ENCODE results near the gene DGKI. TPM values are rescaled to one million over a fixed set of nuclear protein-coding genes. Genes with fewer than 3 reads are reported as not detected.

The DGKI gene
- total RNA-seq, 1 experiment from 2014 or later, result 0.39 TPM

- H3K9me3 ChIP-seq (ENCODE audit: low read depth, low read length, poor library complexity, severe bottlenecking), result no peaks in the 10 kb centered on the region
- TF ChIP-seq CTCF (conservative IDR thresholded peaks at IDR 0.05; ENCODE audit: low read depth, low read length) (no peak), EZH2 (IDR thresholded peaks at IDR 0.05; ENCODE audit: borderline replicate concordance, low read depth, low read length, poor library complexity, severe bottlenecking) (no peak)
- intact Hi-C loops (cut with micrococcal nuclease; ENCODE audit: unreplicated experiment), result no loop called here
- H3K27me3 ChIP-seq (replicated peaks; ENCODE audit: insufficient read depth, low read depth, low read length, poor library complexity), result no peaks in the 10 kb centered on the region
- H3K36me3 ChIP-seq (ENCODE audit: insufficient read depth, low read length, poor library complexity, severe bottlenecking), result no peaks in the 10 kb centered on the region
- no TSS peak for BruUV-seq (replicated peaks)
- DNase-seq (ENCODE audit: low spot score), result no peak
- H3K4me3 ChIP-seq (ENCODE audit: low read depth, low read length, poor library complexity, severe bottlenecking), result no peak overlapping the region
- CTCF ChIA-PET, result interaction anchor here (0.5 kb wide), 1 partner anchor 17 kb away, joined by 6 read pairs; no protein-coding TSS in a partner anchor
- POLR2A ChIA-PET (ENCODE audit: low non-redundant PET), result no interaction called here
- no peaks in the 10 kb centered on the region for H3K4me1 ChIP-seq (ENCODE audit: insufficient read depth, low read length, poor library complexity, severe bottlenecking)
- H3K27ac ChIP-seq (ENCODE audit: low read depth, low read length, poor library complexity, severe bottlenecking), result no peak overlapping the region
Observed at GRCh38 chr7:137674048-137674447, 172.7 kb downstream of the DGKI start.

DNA sequence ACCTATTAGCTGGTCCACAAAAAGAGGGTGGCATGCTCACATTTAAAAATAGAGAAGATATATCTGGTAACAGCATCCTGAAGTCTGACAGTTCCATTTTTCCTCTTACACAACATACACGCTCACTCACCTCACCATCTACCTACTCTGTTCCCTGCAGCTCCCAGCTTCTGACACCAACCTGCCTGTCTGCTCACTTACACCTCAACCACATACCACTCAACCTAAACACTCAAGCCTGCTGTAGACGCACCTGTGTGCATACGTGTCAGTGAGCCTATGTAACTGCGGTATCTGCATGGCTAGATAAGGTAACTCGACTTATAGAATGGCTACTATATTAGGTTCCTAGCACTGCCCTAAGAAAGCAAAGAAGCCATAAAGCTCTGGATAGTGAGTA, 174.9 kb downstream of the DGKI start:
- CTCF ChIA-PET, result no interaction called here
- H3K9me3 ChIP-seq (ENCODE audit: low read depth, low read length, poor library complexity, severe bottlenecking), result no peaks in the 10 kb centered on the region
- DNase-seq (ENCODE audit: low spot score), result no peak
- no peaks in the 10 kb centered on the region for H3K36me3 ChIP-seq (ENCODE audit: insufficient read depth, low read length, poor library complexity, severe bottlenecking)
- POLR2A ChIA-PET (ENCODE audit: low non-redundant PET), result no interaction called here
- no peak overlapping the region for H3K4me3 ChIP-seq (ENCODE audit: low read depth, low read length, poor library complexity, severe bottlenecking)
- BruUV-seq (replicated peaks), result no TSS peak
- intact Hi-C loops (cut with micrococcal nuclease; ENCODE audit: unreplicated experiment), result no loop called here
- H3K27ac ChIP-seq (ENCODE audit: low read depth, low read length, poor library complexity, severe bottlenecking), result no peak overlapping the region
- H3K4me1 ChIP-seq (ENCODE audit: insufficient read depth, low read length, poor library complexity, severe bottlenecking), result no peaks in the 10 kb centered on the region
- H3K27me3 ChIP-seq (replicated peaks; ENCODE audit: insufficient read depth, low read depth, low read length, poor library complexity), result peaks cover 5% of the 10 kb centered on the region
- TF ChIP-seq CTCF (conservative IDR thresholded peaks at IDR 0.05; ENCODE audit: low read depth, low read length) (no peak), EZH2 (IDR thresholded peaks at IDR 0.05; ENCODE audit: borderline replicate concordance, low read depth, low read length, poor library complexity, severe bottlenecking) (no peak)

DNA sequence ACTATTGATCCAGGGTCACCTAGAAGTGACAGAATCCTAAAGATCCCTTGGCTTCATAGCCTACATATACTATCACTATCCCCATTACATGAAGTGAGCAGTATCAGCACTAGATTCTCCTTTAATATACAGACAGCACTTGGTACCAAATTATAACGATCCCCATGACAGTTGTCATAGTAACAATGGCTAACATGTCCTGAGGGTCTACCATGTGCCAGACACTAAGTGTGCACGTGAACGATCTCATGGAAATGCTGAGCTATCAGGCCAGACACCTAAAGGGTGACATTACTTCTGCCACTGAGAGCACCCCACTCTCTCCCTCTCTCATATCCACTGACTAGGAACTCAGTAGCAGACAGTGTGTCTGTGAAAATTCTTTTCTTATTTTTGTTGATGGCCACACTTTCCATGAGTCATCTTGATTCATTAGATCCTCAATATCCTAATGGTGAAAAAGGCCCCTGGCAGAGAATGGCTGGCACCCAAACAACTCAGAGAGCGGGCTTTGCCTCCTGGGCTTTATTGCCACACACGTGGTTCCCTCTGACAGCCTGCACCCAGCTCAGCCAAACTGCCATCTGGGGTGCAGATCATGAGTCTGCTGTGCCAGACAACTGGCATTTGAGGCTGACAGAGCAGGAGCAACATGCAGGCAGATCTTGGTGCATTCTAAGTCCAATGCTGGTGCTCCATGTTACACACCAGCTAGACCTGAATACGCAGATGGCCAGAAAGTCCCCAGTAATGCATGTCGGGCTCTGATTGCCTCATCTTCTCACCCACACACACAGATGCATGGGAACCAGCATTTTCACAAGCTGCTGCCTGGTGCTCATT, 176.3 kb downstream of the DGKI start:
- TF ChIP-seq EZH2 (IDR thresholded peaks at IDR 0.05; ENCODE audit: borderline replicate concordance, low read depth, low read length, poor library complexity, severe bottlenecking), result no peak
- no peak for TF ChIP-seq CTCF (conservative IDR thresholded peaks at IDR 0.05; ENCODE audit: low read depth, low read length)
- intact Hi-C loops (cut with micrococcal nuclease; ENCODE audit: unreplicated experiment), result no loop called here
- BruUV-seq (replicated peaks), result no TSS peak
- Histone ChIP-seq H3K9me3 (ENCODE audit: low read depth, low read length, poor library complexity, severe bottlenecking) (no peaks in the 10 kb centered on the region), H3K4me3 (ENCODE audit: low read depth, low read length, poor library complexity, severe bottlenecking) (no peak overlapping the region), H3K4me1 (ENCODE audit: insufficient read depth, low read length, poor library complexity, severe bottlenecking) (no peaks in the 10 kb centered on the region), H3K27ac (ENCODE audit: low read depth, low read length, poor library complexity, severe bottlenecking) (no peak overlapping the region), H3K27me3 (replicated peaks; ENCODE audit: insufficient read depth, low read depth, low read length, poor library complexity) (peaks cover 5% of the 10 kb centered on the region), H3K36me3 (ENCODE audit: insufficient read depth, low read length, poor library complexity, severe bottlenecking) (no peaks in the 10 kb centered on the region)
- ChIA-PET CTCF (no interaction called here), POLR2A (ENCODE audit: low non-redundant PET) (no interaction called here)
- no peak for DNase-seq (ENCODE audit: low spot score)
